Panc1 (cell line): ENCODE data around the gene LAIR2. TPM values are rescaled to one million over a fixed set of nuclear protein-coding genes. Genes with fewer than 3 reads are reported as not detected.

Experiments
- ATAC-seq: fragments of 200-7000 bp; cut with Tn5 transposase; 2 replicates; pipeline ENCODE4 v1.9.1; 2020; ENCODE audit warnings: mild to moderate bottlenecking, moderate library complexity
- BruUV-seq: library from RNA; stranded (reverse); fragments of 400-500 nt; replicated peaks from 2 replicates; lab custom pipeline; 2021; lab: Mats Ljungman, UMichigan
- CTCF ChIA-PET: fragments of 300-600 bp; sonication (Branson Sonifier 250); formaldehyde crosslinking; loops from one replicate; lab custom pipeline; 2022; ENCODE audit warnings: antibody characterized with exemption; lab: Charles Lee
- POLR2A ChIA-PET: fragments of 300-600 bp; sonication (Branson Sonifier 250); formaldehyde crosslinking; loops from one replicate; lab custom pipeline; 2022; ENCODE audit warnings: antibody characterized with exemption; lab: Charles Lee
- DNase-seq: peaks from one replicate; pipeline ENCODE4 v3.0.0-alpha.2; 2010; ENCODE audit warnings: low read depth, low spot score
- H3K27ac ChIP-seq: 2 replicates; pipeline ENCODE4 v1.5.1; 2011; ENCODE audit warnings: mild to moderate bottlenecking, low read length, inconsistent platforms
- H3K27me3 ChIP-seq: fragments of 200-500 bp; sonication (Bioruptor generic); 2 replicates; pipeline ENCODE4 v1.6.0; 2014; ENCODE audit warnings: low read length, inconsistent platforms; ENCODE audit not compliant: control insufficient read depth, insufficient read depth
- H3K36me3 ChIP-seq: fragments of 200-500 bp; sonication (Bioruptor generic); 2 replicates; pipeline ENCODE4 v1.5.1; 2014; ENCODE audit warnings: inconsistent platforms, mild to moderate bottlenecking, low read length, moderate library complexity; ENCODE audit not compliant: control insufficient read depth, insufficient read depth
- H3K4me1 ChIP-seq: 2 replicates; pipeline ENCODE4 v1.5.1; 2011; ENCODE audit warnings: inconsistent platforms, mild to moderate bottlenecking, low read length, moderate library complexity; ENCODE audit not compliant: control insufficient read depth, insufficient read depth
- H3K4me3 ChIP-seq, 2 experiments: 2 replicates each; pipeline ENCODE4 v1.5.1; 2011 to 2012; ENCODE audit warnings: low read depth in 2 of 2, low read length in 2 of 2, mild to moderate bottlenecking in 2 of 2, inconsistent platforms in 1 of 2, moderate library complexity in 1 of 2
- H3K9me3 ChIP-seq: fragments of 200-500 bp; sonication (Bioruptor generic); 2 replicates; pipeline ENCODE4 v1.5.1; 2014; ENCODE audit warnings: low read depth, mild to moderate bottlenecking, inconsistent platforms, low read length, moderate library complexity; ENCODE audit not compliant: control insufficient read depth, insufficient read depth
- POLR2AphosphoS5 ChIP-seq: IDR thresholded peaks from 2 replicates; pipeline ENCODE4 v1.6.1; 2012; ENCODE audit warnings: mild to moderate bottlenecking, low read depth, low read length, moderate library complexity
- SIN3A ChIP-seq: IDR thresholded peaks from 2 replicates; pipeline ENCODE4 v1.6.1; 2012; ENCODE audit warnings: low read depth, mild to moderate bottlenecking, low read length, moderate library complexity, borderline replicate concordance; ENCODE audit not compliant: insufficient read depth
- TCF7L2 ChIP-seq: IDR thresholded peaks from 2 replicates; pipeline ENCODE4 v1.6.1; 2011; ENCODE audit warnings: mild to moderate bottlenecking, low read depth, low read length, inconsistent platforms
- in situ Hi-C: cut with HindIII; loops from 2 replicates; pipeline ENCODE4 v1.10.0; 2016; ENCODE audit warnings: low sequenced_read_pairs, low pct_unique_long_range_greater_than_20kb
- intact Hi-C: fragments of 100-400 bp; cut with micrococcal nuclease; formaldehyde crosslinking; loops from one replicate; pipeline ENCODE4 v1.10.0; 2022; ENCODE audit not compliant: unreplicated experiment
- total RNA-seq: library from RNA; stranded (reverse); gene quantifications from one replicate; pipeline ENCODE4 v1.2.1, GENCODE V29; 2021; ENCODE audit not compliant: unreplicated experiment
- TF ChIP-seq, protein P1 (sequence below), 2 experiments: IDR thresholded peaks; 2 replicates each; pipeline ENCODE4 v1.6.1; 2011 to 2012; ENCODE audit warnings: low read depth in 2 of 2, control low read depth in 1 of 2, low read length in 1 of 2, mild to moderate bottlenecking in 1 of 2, moderate library complexity in 1 of 2; ENCODE audit not compliant: insufficient read depth in 1 of 2
- TF ChIP-seq, protein P2 (sequence below): fragments of 450-650 bp; IDR thresholded peaks from 2 replicates; pipeline ENCODE4 v1.5.1; 2017; ENCODE audit warnings: mild to moderate bottlenecking

LAIR2 gene
- total RNA-seq, 1 experiment from 2014 or later, result not detected

DNA sequence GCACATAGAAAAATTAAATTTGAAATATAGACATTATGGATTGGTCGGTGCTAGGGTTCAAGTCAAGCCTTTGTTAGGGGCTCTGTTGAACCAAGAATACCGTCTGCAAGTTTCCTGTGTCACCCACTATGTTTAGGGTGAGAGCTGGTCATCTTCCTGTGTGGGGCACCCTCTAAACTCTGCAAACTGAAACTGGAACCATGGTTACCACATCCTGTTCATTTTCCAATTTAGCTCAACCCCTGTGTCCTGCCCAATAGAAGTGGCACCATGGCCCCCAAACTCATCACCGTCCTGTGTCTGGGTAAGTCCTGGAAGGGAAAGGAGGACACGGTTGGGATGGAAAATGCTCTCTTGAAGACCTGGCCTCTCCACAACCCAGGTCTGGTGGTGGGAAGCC lies 29.9 kb downstream of the LAIR2 start:
- Histone ChIP-seq H3K9me3 (no peaks in the 10 kb centered on the region), H3K36me3 (no peaks in the 10 kb centered on the region), H3K4me3 (no peak overlapping the region), H3K4me1 (no peaks in the 10 kb centered on the region), H3K27me3 (peaks cover 69% of the 10 kb centered on the region), H3K27ac (no peak overlapping the region)
- ChIA-PET POLR2A (no interaction called here), CTCF (no interaction called here)
- BruUV-seq, result no TSS peak
- intact Hi-C loops (no loop called here), in situ Hi-C loops (no loop called here)
- no peak for DNase-seq
- no peak for TF ChIP-seq POLR2AphosphoS5
- TF ChIP-seq, protein P1, sequence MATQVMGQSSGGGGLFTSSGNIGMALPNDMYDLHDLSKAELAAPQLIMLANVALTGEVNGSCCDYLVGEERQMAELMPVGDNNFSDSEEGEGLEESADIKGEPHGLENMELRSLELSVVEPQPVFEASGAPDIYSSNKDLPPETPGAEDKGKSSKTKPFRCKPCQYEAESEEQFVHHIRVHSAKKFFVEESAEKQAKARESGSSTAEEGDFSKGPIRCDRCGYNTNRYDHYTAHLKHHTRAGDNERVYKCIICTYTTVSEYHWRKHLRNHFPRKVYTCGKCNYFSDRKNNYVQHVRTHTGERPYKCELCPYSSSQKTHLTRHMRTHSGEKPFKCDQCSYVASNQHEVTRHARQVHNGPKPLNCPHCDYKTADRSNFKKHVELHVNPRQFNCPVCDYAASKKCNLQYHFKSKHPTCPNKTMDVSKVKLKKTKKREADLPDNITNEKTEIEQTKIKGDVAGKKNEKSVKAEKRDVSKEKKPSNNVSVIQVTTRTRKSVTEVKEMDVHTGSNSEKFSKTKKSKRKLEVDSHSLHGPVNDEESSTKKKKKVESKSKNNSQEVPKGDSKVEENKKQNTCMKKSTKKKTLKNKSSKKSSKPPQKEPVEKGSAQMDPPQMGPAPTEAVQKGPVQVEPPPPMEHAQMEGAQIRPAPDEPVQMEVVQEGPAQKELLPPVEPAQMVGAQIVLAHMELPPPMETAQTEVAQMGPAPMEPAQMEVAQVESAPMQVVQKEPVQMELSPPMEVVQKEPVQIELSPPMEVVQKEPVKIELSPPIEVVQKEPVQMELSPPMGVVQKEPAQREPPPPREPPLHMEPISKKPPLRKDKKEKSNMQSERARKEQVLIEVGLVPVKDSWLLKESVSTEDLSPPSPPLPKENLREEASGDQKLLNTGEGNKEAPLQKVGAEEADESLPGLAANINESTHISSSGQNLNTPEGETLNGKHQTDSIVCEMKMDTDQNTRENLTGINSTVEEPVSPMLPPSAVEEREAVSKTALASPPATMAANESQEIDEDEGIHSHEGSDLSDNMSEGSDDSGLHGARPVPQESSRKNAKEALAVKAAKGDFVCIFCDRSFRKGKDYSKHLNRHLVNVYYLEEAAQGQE (IDR thresholded peaks at IDR 0.05; ENCODE audit: insufficient read depth in 1 of 2, low read depth in 2 of 2, low read length in 1 of 2), result no peak
- no peak for TF ChIP-seq SIN3A
- no peak for TF ChIP-seq TCF7L2
- TF ChIP-seq, protein P2, sequence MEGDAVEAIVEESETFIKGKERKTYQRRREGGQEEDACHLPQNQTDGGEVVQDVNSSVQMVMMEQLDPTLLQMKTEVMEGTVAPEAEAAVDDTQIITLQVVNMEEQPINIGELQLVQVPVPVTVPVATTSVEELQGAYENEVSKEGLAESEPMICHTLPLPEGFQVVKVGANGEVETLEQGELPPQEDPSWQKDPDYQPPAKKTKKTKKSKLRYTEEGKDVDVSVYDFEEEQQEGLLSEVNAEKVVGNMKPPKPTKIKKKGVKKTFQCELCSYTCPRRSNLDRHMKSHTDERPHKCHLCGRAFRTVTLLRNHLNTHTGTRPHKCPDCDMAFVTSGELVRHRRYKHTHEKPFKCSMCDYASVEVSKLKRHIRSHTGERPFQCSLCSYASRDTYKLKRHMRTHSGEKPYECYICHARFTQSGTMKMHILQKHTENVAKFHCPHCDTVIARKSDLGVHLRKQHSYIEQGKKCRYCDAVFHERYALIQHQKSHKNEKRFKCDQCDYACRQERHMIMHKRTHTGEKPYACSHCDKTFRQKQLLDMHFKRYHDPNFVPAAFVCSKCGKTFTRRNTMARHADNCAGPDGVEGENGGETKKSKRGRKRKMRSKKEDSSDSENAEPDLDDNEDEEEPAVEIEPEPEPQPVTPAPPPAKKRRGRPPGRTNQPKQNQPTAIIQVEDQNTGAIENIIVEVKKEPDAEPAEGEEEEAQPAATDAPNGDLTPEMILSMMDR, result no peak
- no peak for ATAC-seq

DNA sequence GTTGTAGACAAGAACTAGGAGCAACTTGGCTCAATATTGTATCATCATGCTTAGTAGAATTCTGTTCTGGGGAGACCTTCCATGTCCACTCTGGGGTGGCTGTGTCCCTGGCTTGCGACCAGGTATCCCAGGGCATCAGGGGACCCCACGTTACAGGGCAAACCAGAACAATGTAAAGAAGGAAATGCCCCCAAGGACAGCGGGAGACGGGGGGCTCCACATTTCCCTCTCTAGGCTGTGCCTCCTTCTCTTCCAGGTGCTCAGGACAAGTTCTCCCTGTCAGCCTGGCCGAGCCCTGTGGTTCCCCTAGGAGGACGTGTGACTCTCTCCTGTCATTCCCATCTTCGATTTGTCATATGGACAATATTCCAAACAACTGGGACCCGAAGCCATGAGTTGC lies 30.8 kb downstream of the LAIR2 start:
- peaks cover 69% of the 10 kb centered on the region for H3K27me3 ChIP-seq
- no peak overlapping the region for H3K4me3 ChIP-seq
- no TSS peak for BruUV-seq
- ChIA-PET POLR2A (no interaction called here), CTCF (no interaction called here)
- ATAC-seq (no peak), DNase-seq (no peak)
- TF ChIP-seq, protein P2, result no peak
- TF ChIP-seq POLR2AphosphoS5, result no peak
- TF ChIP-seq, protein P1 (IDR thresholded peaks at IDR 0.05; ENCODE audit: insufficient read depth in 1 of 2, low read depth in 2 of 2, low read length in 1 of 2), result no peak
- no peak for TF ChIP-seq TCF7L2
- TF ChIP-seq SIN3A, result no peak
- no peak overlapping the region for H3K27ac ChIP-seq
- in situ Hi-C loops, result no loop called here
- intact Hi-C loops, result no loop called here
- H3K9me3 ChIP-seq, result no peaks in the 10 kb centered on the region
- no peaks in the 10 kb centered on the region for H3K4me1 ChIP-seq
- no peaks in the 10 kb centered on the region for H3K36me3 ChIP-seq
